ENCODE data around the gene PLXNA4.

- no peak for TF ChIP-seq POLR2A (IDR thresholded peaks at IDR 0.05; ENCODE audit: borderline replicate concordance, extremely low read depth, insufficient read depth, insufficient read length)
- TF ChIP-seq ZNF274 (IDR thresholded peaks at IDR 0.05; ENCODE audit: low read depth, low read length): no peak
- TF ChIP-seq EZH2 (IDR thresholded peaks at IDR 0.05): no peak
- TF ChIP-seq, protein P1, sequence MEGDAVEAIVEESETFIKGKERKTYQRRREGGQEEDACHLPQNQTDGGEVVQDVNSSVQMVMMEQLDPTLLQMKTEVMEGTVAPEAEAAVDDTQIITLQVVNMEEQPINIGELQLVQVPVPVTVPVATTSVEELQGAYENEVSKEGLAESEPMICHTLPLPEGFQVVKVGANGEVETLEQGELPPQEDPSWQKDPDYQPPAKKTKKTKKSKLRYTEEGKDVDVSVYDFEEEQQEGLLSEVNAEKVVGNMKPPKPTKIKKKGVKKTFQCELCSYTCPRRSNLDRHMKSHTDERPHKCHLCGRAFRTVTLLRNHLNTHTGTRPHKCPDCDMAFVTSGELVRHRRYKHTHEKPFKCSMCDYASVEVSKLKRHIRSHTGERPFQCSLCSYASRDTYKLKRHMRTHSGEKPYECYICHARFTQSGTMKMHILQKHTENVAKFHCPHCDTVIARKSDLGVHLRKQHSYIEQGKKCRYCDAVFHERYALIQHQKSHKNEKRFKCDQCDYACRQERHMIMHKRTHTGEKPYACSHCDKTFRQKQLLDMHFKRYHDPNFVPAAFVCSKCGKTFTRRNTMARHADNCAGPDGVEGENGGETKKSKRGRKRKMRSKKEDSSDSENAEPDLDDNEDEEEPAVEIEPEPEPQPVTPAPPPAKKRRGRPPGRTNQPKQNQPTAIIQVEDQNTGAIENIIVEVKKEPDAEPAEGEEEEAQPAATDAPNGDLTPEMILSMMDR (IDR thresholded peaks at IDR 0.05 in 2 of 3, conservative IDR thresholded peaks at IDR 0.05 in 1 of 3; ENCODE audit: borderline replicate concordance in 1 of 3, insufficient read depth in 1 of 3, low read depth in 2 of 3, low read length in 2 of 3): no peak
- TF ChIP-seq, protein P2, sequence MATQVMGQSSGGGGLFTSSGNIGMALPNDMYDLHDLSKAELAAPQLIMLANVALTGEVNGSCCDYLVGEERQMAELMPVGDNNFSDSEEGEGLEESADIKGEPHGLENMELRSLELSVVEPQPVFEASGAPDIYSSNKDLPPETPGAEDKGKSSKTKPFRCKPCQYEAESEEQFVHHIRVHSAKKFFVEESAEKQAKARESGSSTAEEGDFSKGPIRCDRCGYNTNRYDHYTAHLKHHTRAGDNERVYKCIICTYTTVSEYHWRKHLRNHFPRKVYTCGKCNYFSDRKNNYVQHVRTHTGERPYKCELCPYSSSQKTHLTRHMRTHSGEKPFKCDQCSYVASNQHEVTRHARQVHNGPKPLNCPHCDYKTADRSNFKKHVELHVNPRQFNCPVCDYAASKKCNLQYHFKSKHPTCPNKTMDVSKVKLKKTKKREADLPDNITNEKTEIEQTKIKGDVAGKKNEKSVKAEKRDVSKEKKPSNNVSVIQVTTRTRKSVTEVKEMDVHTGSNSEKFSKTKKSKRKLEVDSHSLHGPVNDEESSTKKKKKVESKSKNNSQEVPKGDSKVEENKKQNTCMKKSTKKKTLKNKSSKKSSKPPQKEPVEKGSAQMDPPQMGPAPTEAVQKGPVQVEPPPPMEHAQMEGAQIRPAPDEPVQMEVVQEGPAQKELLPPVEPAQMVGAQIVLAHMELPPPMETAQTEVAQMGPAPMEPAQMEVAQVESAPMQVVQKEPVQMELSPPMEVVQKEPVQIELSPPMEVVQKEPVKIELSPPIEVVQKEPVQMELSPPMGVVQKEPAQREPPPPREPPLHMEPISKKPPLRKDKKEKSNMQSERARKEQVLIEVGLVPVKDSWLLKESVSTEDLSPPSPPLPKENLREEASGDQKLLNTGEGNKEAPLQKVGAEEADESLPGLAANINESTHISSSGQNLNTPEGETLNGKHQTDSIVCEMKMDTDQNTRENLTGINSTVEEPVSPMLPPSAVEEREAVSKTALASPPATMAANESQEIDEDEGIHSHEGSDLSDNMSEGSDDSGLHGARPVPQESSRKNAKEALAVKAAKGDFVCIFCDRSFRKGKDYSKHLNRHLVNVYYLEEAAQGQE (IDR thresholded peaks at IDR 0.05; ENCODE audit: low read depth): peak; percentile 76
- no peak for TF ChIP-seq CBX3 (IDR thresholded peaks at IDR 0.05; ENCODE audit: low read depth)
- no peak for TF ChIP-seq EZH2phosphoT487 (IDR thresholded peaks at IDR 0.05; ENCODE audit: borderline replicate concordance)
- TF ChIP-seq, protein P3, sequence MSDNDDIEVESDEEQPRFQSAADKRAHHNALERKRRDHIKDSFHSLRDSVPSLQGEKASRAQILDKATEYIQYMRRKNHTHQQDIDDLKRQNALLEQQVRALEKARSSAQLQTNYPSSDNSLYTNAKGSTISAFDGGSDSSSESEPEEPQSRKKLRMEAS (IDR thresholded peaks at IDR 0.05): no peak
- TF ChIP-seq POLR2AphosphoS5 (IDR thresholded peaks at IDR 0.05; ENCODE audit: low read depth, low read length): no peak
- TF ChIP-seq SIN3A (IDR thresholded peaks at IDR 0.05; ENCODE audit: low read depth): no peak
- no peak for TF ChIP-seq RAD21 (IDR thresholded peaks at IDR 0.05; ENCODE audit: low read depth)
- TF ChIP-seq EGR1 (IDR thresholded peaks at IDR 0.05; ENCODE audit: low read depth): no peak
Measured at GRCh38 chr7:132270517-132270916, 305.8 kb downstream of the PLXNA4 start.
